Activated T-helper 1 cell treated with anti-CD3 and anti-CD28 coated beads, Interleukin-2, amount 50 U/mL, for 16 hours (primary cell): ENCODE results near the gene TMEM171.
A peak's percentile ranks its signal among the peaks of the same experiment; 100 is the strongest.

ENCODE experiments used
- DNase-seq, 2 donors: peaks; one replicate each; pipeline ENCODE4 v3.0.0-alpha.2; 2020; ENCODE audit warnings: low read depth in 1 of 2, low spot score in 1 of 2

Gene TMEM171

DNA sequence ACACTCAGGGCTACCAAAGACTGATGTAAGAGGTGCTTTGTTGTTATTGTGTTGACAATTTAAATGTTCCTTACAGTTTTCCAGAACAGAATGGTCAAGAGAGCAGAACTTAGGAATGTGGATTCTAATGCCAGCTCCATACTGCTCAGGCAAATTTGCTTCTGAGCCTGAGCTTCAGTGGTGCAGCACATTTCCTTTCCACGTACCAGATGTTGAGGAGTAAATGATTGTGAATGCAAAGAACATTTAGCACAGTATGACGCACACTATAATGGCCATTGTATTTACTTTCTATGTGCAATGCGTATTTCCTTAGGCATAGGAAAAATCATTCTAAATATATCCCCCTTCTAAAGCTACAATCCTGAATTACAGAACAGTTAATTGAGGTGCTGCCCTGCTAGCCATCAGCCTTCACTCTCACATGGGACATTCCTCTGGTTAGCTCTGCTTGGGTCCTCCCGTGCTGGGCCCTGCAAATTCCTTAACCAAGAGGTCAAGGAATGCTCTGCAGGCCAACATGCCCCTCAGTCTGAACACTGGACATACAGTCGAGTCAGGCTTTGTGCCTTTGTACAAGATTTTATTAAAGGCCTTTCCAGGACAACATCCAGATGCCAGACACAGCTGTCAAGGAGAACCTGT lies 31.5 kb downstream of the TMEM171 start:
- DNase-seq, result no peak

DNA sequence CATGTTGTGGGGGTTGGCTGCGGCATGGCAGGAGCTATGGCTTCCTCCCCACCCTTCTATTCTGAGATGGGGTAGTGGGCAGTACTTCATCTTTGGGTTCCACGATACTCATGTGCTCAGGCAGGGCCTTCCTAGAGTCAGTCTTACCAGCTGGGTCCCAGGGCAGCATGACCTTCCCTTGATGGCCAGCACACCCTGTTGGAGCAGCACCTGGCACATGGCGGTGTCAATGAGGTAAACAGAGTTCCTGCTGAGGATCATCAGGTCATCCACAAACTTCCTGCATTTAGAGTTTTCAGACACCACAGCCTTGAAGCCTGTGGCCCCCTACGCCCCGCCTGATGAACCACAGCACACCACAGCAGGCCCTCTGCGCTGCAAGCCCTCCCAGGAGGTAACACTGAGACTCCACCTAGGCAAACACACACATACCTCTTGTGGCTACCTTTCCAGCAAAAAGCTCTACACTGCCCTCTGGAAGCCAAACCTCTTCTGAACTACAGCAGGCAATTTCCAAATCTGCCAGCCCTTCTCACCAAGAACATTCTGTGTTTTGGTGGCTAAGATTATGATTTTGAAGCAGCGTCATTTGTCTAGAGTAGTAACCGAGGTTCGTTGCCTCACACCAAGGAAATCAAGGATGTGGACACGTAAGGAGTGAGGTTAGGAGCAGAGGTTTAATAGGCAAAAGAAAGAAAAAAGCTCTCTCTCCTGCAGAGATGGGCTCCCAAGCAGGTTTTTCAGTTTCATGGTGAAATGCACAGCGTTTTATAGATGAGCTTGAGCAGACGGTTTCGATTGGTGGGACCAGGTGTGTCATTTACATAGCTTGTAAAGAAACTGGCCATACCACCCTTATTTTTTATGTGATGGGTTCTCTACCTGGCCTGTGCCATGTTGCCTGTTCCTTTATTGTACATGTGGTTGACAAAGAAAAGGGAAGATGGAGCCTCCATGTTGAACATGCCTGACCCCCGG lies 32.3 kb downstream of the TMEM171 start:
- no peak for DNase-seq

DNA sequence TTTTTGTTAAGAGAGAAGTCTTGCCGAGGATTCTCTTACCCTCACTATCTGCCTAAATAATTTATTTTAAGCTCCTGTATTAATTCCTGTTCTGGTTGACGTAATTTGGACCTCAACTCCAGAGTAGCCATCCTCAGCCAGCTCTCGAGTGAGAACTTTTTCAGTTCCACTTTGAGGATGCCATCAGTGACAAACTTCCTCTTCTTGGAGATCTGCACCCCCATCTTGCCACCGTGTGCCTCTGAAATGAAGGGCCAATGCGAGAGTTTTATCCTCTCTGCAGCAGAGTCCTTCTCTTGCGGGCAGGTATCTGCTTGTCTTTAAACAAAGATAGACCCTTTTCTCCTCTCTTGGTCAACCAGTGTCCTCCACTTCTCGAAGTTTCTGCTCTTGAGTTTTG lies 33.1 kb downstream of the TMEM171 start:
- DNase-seq, result no peak

DNA sequence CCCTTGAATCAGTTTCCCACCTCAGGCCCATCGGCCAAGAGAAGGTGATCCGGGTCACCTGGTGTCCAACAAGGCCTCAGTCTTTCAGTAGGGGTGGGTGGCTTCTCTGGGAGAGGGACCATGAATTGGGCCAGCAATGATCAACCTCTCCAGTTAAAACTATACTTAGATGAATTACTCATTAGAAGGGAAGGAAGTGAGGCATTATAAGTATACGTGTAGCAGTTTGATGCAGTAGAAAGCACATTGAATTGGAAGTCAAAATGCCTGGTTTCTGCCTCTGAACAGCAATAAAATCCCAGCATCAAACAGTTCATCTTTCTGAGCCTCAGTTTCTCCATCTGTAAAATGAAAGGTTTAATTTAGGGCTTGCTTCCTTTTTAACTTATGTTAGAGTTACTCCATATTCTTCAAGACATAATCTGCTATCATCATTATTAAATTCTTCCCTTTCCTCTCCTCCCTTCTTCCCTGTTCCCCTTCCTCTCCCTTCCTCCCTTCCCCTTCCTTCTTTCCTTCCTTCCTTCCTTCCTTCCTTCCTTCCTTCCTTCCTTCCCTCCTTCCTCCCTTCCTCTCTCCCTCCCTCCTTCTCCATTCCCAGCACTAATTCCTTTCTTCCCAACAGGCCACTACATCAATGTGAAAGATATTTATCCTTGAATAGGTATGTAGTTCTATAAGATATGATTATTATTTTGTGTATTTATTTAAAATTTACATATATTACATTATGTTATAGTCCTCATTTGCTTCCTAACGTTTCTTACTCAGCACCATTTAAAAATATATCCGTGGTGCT lies 34.0 kb downstream of the TMEM171 start:
- DNase-seq, result no peak

DNA sequence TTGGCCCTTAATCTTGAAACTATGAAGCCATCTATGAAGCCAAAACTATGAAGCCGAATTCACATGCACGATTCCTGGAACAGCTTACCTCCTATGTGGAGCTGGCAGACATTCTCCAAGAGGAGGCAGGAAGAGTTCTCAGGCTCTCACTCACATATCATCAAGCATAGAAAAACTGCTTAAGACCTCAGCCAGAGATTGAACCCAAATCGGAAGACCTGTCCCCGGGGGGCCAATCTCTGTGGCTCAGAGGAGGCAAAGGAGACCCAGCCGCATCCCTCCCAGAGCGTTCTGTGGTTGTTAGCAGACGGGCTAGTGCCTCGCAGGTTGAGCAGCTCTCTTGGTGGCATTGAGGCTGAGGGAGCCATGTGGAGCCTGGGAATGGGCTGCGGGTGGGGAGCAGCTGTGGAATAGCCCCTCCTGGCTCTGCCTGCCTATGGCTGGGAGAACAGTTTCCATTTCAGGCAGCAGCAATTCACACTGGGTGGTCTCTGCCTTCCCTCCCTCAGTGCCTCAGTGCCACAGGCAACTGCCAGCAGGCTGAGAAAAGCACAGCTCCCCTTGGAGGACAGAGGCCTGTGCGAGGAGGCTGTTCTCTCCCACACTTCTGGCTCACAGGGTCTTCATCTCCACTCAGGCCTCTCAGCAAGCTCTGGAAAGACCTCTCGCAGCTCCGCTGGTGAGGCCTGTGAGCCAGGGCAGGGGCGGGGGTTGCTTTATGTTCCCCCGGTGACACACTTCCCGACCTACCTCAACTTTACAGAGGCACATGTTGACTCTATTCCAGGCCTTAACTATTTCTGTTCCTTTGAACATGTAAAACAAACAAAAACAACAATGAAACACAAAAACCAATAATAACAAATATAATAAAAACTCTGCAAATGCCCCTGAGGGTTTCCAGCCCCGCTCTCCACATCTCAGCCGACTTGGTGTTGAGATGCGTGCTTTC lies 35.2 kb downstream of the TMEM171 start:
- no peak for DNase-seq

DNA sequence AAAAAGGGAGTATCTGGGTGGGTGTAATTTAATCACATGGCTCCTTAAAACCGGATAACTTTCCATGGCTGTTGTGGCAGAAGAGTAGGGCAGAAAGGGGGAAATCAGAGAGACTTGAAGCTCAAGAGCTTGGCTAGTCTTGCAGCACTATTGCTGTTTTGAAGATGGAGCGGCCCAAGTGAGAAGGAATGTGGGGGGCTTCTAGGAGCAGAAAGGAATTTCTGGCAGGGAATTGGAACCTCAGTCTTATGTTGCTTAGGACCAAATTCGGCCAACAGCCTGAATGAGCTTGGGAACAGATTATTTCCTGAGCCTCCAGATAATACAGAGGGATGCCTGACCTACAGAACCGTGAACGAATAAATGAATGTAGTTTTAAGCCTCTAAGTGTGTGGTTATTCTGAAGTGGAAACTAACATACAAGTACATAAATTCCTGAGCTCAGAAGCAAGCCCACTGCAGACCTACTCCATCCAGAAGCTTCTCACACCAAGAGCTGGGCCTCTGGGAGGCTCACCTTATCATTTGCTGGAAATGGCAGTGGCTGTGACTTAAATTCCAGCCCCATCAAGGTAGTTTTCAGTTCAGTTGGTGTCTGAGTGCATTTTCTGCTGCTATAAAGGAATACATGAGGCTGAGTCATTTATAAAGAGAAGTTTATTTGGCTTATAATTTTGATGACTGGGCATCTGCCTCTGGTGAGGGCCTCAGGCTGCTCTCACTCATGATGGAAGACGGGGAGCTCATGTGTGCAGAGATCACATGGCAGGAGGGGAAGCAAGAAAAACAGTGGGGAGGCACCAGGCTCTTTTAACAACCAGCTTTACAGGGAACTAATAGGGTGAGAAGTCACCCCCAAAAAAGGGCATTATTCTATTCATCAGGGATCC lies 37.3 kb downstream of the TMEM171 start:
- no peak for DNase-seq

DNA sequence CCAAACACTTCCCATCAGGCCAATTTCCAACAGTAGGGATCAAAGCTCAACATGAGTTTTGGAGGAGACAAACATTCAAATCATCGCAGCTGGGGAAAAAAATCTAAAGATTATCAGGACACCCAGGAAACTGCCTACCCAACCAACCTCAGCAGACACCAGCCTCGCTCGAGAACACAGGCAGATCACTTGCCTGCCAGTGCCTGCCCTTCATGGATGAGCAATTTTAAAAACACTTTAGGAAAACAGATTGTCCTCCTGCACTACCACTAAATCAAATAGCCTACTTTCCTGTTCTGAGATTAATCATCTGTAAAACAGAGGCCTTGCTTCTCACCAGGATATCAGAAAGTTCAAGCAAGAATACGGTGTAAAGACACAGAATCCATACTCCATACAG lies 37.9 kb downstream of the TMEM171 start:
- no peak for DNase-seq

DNA sequence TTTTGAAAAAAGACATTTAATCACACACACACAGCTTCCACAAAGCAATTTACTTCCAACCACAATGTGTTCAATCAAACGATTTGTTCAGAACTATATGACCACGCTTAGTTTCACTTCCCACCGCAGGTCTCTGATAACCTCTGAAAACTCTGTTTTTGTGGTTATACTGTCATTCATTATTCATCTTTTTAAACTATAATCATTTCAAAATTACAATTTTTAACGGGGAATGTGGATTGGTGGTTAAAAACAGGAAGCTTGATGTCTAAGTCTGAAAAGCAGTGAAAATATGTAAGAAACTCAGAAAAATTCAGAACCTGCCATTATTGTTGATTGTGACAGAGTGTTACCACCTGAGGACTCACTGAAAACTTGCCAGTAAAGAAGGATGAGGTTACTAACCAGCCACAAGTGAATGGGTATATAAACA lies 39.9 kb downstream of the TMEM171 start:
- DNase-seq, result peak in 1 of 2 donors; percentile 27

DNA sequence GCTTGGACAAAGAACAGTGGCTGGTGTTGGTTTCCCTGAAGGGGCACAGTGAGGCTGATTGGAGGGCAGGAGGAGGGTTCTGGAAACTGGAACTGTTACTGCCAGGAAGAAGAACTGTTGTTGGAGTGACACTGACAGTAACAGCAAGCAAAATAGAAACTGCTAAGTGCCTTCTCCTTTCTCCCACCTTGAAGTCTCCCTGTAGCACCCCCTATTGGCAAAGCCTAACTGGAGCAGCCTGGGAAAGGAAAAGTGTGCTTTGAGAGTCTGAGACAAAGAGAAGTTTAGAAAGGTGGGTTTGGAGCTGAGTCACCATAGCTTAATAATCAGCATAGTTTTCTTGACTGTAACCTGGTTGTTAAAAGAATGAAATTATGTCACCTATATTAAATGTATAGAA lies 50.1 kb downstream of the TMEM171 start:
- no peak for DNase-seq

DNA sequence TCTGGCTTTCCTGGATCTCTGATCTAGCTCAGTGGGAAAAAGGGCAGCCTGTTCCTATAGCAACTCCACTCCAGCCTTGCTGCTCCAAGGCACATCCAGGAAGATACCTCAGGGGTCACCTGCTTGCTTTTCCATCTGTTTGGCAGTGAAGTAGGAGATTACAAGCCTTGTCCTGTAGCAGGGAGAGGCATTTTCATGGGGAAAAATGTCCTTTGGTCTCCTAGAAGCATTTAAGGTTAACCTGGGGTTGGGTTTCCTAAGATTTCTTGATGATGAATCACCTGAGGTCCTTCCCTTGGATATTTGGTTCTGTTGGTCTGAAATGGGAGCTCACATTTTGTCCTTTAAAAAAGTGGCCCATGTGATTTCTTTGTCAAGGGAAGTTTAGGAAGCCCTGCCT lies 51.1 kb downstream of the TMEM171 start:
- DNase-seq, result no peak

DNA sequence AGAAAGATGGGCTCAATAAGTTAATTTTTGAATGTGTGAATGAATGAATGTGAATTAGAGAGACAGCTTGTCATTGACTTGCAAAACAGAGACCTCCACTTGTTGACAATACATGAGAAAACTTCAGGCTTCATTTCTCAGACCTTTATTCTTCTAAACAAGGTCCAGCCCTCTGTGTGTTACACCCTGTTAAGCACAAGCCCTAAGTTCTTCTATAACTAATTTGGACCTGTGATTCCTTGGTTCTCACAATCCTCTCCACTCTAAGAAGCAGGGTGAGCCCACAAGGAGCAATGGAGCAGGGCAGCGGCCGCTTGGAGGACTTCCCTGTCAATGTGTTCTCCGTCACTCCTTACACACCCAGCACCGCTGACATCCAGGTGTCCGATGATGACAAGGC lies 52.6 kb downstream of the TMEM171 start, which contains the start of gene TMEM174:
Gene TMEM174 (plus strand): TSS at position 243 of the 400 bp plus-strand sequence. CDS start 51 bp downstream, at position 294.
- no peak for DNase-seq

DNA sequence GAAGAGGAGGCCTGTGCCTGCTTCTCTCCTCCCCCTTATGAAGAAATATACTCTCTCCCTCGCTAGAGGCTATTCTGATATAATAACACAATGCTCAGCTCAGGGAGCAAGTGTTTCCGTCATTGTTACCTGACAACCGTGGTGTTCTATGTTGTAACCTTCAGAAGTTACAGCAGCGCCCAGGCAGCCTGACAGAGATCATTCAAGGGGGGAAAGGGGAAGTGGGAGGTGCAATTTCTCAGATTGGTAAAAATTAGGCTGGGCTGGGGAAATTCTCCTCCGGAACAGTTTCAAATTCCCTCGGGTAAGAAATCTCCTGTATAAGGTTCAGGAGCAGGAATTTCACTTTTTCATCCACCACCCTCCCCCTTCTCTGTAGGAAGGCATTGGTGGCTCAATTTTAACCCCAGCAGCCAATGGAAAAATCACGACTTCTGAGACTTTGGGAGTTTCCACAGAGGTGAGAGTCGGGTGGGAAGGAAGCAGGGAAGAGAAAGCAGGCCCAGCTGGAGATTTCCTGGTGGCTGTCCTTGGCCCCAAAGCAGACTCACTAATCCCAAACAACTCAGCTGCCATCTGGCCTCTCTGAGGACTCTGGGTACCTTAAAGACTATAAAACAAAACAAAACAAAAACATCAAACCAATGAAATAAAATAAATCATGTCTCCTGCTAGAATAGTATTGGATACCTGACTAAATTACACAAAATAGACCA lies 53.9 kb downstream of the TMEM171 start:
- DNase-seq, result no peak

DNA sequence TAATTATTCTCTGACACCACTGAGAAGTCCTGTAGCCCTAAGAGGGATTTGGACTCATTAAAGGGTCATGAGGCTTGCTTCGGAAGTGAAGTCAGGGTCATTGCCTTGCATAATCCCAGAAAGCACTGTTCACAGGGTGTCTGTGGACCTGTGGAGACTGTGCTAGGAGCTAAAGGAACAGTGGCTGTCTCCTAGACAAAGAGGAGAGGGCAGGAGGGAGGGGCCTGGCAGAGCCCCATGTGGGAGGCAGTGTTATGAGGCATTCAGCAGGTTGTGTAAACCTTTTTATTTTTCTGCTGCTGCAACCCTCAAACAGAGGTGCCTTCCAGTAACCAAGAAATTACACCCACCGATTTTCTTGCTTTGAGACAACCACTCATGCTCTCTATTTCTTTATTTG lies 55.9 kb downstream of the TMEM171 start:
- DNase-seq, result no peak

DNA sequence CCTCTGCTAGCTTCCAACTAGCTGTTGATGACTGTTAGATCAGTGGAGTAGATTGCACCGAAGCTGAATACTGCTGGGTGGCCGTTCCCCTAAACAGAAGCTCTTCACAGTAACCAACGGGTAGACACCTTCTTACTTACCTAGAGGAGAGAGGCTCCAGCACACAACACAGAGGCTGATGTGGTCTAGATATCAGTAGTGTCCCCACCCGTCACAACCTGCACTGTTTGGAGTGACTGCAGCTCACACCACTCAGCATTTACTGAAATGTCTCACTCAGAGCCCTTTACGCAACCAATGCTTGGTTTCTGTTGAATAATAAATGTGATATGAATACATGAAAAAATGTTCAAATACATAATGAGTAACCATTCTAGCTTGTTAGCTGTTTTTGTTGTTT lies 57.9 kb downstream of the TMEM171 start:
- no peak for DNase-seq

DNA sequence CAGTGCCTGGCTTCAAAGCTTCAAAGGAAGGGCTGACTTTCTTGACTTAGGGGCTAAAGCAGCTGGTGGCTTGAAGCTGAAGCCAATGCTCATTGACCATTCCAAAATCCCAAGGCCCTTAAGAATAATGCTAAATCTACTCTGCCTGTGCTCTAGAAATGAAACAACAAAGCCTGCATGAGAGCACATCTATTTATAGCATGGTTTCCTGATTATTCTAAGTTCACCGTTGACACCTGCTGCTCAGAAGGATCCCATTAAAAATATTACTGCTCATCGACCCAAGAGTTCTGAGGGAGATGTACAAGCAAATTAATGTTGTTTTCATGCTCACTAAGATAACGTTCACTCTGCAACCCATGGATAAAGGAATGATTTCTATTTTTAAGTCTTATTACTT lies 59.4 kb downstream of the TMEM171 start:
- no peak for DNase-seq

DNA sequence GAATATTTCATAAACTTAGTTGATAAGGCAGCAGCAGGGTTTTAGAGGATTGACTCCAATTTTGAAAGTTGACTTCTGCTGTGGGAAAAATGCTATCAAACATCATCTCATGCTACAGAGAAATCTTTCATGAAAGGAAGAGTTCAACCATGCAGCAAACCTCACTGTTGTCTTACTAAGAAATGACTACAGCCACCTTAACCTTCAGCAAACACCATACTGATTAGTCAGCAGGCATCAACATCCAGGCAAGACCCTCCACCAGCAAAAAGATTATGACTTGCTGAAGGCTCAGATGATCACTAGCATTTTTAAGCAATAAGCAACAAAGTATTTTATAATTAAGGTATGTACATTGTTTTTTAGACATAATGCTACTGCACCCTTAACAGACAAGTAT lies 60.2 kb downstream of the TMEM171 start:
- DNase-seq, result no peak
